CD4-positive, alpha-beta T cell treated with Interleukin-21 for 1 hour (primary cell): ENCODE results near the gene MLLT3.

ENCODE experiments used
- DNase-seq: peaks from one replicate; pipeline ENCODE4 v3.0.0-alpha.2; 2020

Gene MLLT3

DNA sequence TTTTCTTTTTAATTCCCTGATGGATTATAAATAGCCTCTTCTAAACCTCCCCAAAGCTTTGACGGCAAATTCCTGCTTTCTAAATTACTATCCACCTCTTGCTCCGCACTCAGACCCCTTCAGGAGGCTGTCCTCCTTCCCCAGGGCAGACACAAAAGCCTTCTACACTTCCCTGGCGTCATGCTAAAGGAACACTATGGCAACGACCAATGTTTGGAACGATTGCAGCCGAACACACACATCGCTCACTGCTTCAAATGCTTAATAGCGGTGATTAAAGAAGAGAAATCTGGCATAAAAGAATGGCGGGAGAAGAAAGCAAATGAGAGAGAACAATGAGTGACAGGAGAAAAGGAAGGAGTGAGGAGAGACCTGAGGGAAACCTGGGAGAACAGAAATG, 297.3 kb downstream of the MLLT3 start:
- DNase-seq = no peak

- DNase-seq = no peak
These were observed 300.1 kb downstream of the MLLT3 start for GRCh38 chr9:20322212-20322611.

DNA sequence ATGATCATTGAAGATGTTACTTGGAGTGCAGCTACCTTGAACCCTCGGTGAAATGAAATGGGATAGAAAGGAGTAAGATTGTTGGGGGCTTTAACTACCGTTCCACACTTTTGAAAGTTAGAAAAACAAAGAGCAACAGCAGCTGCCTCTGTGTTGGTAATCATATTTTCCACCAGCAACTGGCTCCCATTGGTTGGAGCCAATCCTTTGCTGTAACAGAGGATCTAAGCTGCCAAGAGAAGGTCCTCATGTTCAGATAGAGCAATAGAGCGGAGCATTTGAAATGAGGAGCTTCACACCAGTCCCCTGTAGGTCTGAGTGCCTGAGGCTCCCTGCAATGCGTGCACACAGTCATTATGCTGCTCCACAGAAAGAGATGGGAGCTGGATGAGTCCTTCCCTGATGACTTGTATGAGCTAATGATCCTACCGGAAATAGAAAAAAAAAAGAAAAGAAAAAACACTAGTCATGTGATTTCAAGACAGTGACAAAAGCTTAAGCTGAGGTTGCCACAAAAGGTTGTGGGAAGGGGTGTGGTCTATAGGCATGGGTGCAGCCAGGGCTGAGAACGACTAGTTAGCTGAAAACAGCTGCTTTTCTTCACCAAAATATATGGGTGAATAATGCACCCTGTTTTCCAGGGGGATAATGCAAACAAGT, 300.7 kb downstream of the MLLT3 start:
- peak; percentile 80 for DNase-seq

DNA sequence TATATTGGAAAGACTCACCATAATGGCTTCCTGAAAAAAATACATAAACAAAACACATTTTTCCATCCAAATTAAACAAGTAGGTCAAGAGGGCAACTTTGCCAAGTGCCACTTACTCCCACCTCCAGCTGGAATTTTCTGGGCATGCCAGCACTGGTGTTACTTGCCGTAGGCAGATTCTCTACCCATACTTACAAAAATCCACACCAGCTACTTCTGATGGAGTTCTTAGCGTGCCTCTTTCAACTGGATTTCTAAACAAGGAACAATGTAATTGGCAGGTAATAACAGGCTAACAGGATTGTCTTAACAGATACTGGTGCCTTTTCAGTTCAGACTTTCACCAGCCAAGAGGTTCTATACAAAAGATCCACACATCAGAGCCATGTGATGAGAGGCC, 301.4 kb downstream of the MLLT3 start:
- DNase-seq = no peak

- DNase-seq = peak; percentile 32
These were observed 302.5 kb downstream of the MLLT3 start for GRCh38 chr9:20319641-20320337.

GRCh38 chr9:20319241-20319640, 303.1 kb downstream of the MLLT3 start:
- DNase-seq = no peak

DNA sequence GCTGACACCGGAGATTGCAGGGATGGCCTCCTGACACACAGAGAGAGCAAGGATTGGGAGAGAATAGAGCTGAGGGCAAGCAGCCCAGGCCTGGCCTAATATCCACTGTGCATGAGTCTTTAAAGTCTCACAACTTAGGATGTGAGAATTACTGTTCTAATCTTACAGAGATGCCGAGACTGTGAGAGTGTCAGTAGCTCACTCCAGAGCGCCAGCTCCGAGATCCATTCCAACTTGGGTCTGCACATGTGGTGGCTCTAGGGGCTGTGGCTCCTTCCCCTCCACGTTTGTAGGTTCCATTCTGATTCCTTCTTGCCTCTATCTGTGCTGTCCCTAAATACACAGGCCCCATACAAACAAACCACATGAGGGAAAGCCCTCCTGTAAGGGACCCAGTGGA, 304.6 kb downstream of the MLLT3 start:
- DNase-seq = no peak

DNA sequence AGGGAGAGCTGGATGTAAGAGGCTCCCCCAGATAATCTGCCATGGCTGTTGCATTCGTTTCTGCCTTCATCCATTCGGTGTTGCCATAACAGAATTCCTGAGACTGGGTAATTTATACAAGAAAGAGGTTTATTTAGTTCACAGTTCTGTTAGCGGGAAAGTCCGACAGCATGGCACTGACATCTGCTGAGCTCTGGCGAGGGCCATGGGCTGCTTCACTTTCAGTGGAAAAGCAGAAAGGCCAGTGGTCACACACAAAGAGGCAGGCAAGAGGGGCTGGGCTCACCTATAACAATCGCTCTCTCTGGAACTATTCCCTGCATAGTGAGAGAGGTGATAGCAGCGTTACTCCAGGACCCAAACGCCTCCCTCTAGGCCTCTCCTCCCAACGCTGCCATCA, 305.9 kb downstream of the MLLT3 start:
- no peak for DNase-seq

- no peak for DNase-seq
These were observed 306.6 kb downstream of the MLLT3 start for GRCh38 chr9:20315677-20316076.

GRCh38 chr9:20314981-20315380, 307.3 kb downstream of the MLLT3 start:
- peak; percentile 56 for DNase-seq

DNA sequence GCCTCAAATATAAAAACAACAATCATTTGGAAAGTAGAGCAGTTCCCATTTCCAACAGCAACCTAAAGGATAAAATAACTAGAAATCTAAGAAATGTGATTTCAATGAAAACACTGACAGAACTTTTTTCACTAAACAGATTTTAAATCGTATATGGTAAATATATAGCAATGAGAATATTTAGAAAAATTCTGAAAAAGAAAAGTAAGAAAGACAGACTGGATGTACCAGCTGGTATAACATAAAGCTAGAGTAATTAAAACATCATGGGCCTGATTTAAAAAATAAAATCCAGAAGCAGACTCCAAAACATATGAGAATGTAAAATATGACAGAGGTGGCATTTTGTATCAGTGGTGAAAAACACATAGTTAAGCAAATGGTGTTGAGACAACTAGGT, 308.9 kb downstream of the MLLT3 start:
- no peak for DNase-seq

DNA sequence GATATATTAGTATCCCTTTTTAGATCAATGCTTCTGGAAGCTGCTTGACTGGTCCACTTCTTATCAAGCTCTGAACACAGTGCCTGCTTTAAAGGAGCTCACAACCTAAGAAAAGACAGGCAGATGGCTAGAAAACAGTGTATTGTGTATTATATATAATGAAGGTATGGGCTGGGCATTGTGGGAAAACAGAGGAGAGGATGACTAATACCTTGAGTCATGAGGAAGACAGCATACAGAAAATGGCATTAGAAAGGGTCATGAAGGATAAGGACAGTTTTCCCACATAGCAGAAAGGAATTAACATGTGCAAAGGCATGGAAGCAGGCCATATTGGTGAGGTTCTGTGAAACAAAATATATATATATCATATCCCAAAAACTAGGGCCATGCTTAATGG, 309.6 kb downstream of the MLLT3 start:
- no peak for DNase-seq

- no peak for DNase-seq
These were observed 312.3 kb downstream of the MLLT3 start for GRCh38 chr9:20310024-20310423.

DNA sequence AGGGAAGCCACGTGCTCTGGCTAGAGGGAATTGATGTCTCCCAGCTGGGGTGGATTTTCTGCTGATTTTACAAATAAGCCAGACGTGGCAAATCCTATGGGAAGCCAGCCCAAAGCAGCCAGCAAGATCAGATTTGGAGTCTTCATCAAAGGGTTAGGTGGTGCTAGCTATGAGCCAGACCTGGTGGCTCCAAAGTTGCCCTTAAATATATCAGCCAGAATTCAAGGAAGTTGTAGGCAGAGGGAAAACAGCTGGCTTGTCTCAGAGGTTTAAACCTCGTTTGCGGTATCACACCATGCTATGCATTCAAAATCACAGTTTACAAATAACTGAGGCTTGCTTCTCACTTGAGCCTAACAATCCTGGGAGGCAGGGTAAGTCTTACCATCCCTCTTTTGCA, 313.2 kb downstream of the MLLT3 start:
- DNase-seq = no peak

DNA sequence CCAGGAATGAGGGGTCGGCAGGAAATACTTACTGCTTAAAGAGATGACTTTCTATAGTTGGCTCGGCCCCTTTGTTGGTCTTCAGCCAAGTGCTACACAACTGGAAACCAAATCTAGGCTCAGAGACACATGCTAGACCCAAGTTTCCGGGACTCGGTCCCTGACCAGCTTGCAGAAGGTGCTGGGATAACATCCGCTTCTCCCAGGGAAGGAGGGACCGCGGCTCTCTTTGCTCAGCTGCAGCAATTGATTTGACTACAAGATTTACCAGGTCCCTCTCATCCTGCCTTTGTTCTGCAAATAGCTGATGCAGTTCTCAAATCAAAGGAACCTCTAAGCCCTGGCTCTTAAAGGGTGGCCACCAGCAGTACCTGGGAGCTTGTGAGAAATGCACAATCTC, 314.7 kb downstream of the MLLT3 start:
- DNase-seq = no peak

- DNase-seq = no peak
These were observed 316.8 kb downstream of the MLLT3 start for GRCh38 chr9:20305452-20305851.

DNA sequence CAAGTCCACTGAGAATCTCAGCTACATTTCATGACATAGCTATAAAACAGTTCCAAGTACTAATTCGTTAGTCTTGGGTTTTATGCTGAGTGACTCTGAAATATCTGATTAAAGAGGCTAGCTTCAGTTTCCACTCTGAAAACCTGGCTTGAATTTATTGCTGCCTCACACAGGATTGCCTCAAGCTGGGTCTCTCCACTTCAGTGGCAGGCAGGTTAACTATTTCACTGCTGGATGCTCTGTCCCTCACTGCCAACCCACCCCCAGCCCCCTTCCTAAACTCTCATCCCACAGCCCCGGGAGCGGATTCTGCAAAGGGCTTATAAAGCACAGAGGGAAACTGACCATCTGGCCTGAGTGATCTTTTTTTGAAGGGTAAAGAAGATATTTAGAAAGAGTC, 318.3 kb downstream of the MLLT3 start:
- no peak for DNase-seq

- DNase-seq = no peak
These were observed 319.2 kb downstream of the MLLT3 start for GRCh38 chr9:20303066-20303465.

GRCh38 chr9:20302197-20302596, 320.1 kb downstream of the MLLT3 start:
- DNase-seq = no peak

DNA sequence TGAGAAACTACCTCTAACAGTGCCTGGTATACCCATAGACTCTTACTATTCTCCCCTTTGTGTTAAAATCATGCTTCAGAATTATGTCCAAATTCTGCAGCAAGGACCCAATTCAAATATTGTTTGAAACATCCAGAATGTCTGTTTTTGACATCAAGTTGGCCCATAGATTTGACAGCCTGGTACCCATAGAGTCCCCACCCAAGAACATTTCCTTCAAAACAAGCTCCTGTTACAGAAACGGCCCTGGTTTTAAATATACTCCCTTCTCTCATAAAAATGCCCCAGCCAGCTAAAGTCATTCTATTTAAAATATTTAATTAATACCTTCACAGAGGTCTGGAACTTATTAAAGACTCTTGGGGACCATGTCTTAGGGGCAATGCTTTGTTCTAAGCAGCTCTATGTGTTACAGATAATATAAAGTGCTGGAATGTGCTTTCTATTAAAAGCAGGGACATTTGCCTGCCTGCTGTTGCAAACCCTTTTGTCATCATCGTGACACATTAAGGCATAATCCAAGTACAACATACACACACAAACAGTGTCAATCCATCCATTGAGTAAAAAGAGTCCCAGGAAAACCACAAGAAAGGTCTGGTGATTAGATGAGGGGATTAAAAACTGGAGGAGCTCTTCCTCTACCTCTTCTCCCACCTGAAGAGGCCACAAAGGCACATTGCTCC, 321.7 kb downstream of the MLLT3 start:
- DNase-seq = no peak

DNA sequence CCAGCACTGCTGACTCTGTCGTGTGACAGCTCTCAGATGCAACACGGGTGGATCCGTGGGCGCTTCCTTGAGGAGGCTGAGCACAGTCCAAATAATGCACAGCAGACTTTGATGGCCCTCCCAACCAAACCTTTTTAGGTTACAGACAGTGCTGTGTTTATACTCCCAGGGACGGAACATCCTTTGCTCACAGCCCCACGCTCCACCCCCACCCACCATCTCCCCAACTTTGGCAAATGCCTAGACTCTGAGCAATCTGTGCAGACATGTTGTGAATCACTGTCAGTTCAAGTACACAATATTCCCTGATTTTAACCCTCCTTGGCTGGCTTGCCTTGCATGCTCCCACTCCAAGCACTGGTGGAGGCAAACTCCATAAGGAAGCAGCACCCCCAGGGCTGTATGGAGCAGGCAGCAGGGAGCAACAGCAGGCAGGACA, 324.6 kb downstream of the MLLT3 start:
- no peak for DNase-seq

- DNase-seq = no peak
These were observed 326.7 kb downstream of the MLLT3 start for GRCh38 chr9:20295555-20295954.

- DNase-seq = no peak
These were observed 328.1 kb downstream of the MLLT3 start for GRCh38 chr9:20294046-20294750.

DNA sequence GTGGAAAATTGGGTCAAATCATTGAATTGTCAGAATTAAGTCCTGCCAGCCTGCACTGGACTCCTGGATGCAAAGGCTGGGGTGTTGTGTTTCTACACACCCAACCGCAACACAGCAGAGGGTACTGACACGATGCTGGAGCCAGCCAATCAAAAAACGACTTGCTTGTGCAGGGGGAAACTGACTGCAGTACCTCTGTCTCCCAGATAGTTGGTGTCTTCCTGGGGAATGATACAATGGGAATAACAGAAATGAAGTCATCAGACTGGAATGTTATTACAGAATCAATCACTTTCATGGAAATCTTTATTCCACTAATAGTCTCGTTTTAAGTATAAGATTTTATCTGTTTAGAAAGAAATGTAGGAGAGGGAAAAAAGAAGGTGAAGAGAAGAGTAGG, 330.3 kb downstream of the MLLT3 start:
- no peak for DNase-seq
